DND-41 (cell line): Measurements from ENCODE around the gene DHRS3.

ENCODE experiments used
- EZH2 ChIP-seq: IDR thresholded peaks from 3 replicates; pipeline ENCODE4 v1.6.1; 2012; ENCODE audit warnings: borderline replicate concordance, low read depth, mild to moderate bottlenecking, moderate library complexity, low read length, inconsistent platforms; ENCODE audit not compliant: severe bottlenecking
- TF ChIP-seq, protein P1 (sequence below): IDR thresholded peaks from 2 replicates; pipeline ENCODE4 v1.5.1; 2012; ENCODE audit warnings: borderline replicate concordance, low read length, moderate library complexity, mild to moderate bottlenecking; ENCODE audit not compliant: poor library complexity, severe bottlenecking; ENCODE audit errors: extremely low read depth

- TF ChIP-seq, protein P1, sequence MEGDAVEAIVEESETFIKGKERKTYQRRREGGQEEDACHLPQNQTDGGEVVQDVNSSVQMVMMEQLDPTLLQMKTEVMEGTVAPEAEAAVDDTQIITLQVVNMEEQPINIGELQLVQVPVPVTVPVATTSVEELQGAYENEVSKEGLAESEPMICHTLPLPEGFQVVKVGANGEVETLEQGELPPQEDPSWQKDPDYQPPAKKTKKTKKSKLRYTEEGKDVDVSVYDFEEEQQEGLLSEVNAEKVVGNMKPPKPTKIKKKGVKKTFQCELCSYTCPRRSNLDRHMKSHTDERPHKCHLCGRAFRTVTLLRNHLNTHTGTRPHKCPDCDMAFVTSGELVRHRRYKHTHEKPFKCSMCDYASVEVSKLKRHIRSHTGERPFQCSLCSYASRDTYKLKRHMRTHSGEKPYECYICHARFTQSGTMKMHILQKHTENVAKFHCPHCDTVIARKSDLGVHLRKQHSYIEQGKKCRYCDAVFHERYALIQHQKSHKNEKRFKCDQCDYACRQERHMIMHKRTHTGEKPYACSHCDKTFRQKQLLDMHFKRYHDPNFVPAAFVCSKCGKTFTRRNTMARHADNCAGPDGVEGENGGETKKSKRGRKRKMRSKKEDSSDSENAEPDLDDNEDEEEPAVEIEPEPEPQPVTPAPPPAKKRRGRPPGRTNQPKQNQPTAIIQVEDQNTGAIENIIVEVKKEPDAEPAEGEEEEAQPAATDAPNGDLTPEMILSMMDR = peak; percentile 10
- TF ChIP-seq EZH2 = no peak
Measured at GRCh38 chr1:12594490-12594889, 23.5 kb downstream of the DHRS3 start.
